Keratinocyte (primary cell): ENCODE measurements around the gene TMEM143. TPM values are rescaled to one million over a fixed set of nuclear protein-coding genes. Genes with fewer than 3 reads are reported as not detected.

Experiments used
- DNase-seq: peaks from one replicate; pipeline ENCODE4 v3.0.0-alpha.2; 2011; ENCODE audit warnings: low read depth, missing footprints, low spot score
- FAIRE-seq: peaks from 2 replicates; lab custom pipeline; 2011; peaks lifted over from hg19 to GRCh38; lab: Jason Lieb, UNC
- H2AFZ ChIP-seq: 2 replicates; pipeline ENCODE4 v1.6.0; 2012; ENCODE audit warnings: low read length, control low read depth, inconsistent platforms; ENCODE audit not compliant: control insufficient read depth
- H3K27ac ChIP-seq: 2 replicates; pipeline ENCODE4 v1.5.1; 2011; ENCODE audit warnings: low read length; ENCODE audit not compliant: control insufficient read depth, insufficient read depth
- H3K27me3 ChIP-seq: 3 replicates; pipeline ENCODE4 v1.6.0; 2011; ENCODE audit warnings: low read length; ENCODE audit not compliant: control insufficient read depth, insufficient read depth; ENCODE audit errors: extremely low read depth
- H3K36me3 ChIP-seq, 2 experiments: 2 replicates in 1 of 2; 3 replicates in 1 of 2; pipeline ENCODE4 v1.5.1; 2011; ENCODE audit warnings: low read length in 2 of 2, mild to moderate bottlenecking in 1 of 2; ENCODE audit not compliant: control insufficient read depth in 2 of 2, insufficient read depth in 2 of 2; ENCODE audit errors: extremely low read depth in 1 of 2
- H3K4me1 ChIP-seq: 3 replicates; pipeline ENCODE4 v1.5.1; 2011; ENCODE audit warnings: low read length; ENCODE audit not compliant: control insufficient read depth, insufficient read depth; ENCODE audit errors: extremely low read depth
- H3K4me2 ChIP-seq: 3 replicates; pipeline ENCODE4 v1.6.0; 2011; ENCODE audit warnings: low read depth, low read length; ENCODE audit not compliant: control insufficient read depth, insufficient read depth; ENCODE audit errors: extremely low read depth
- H3K4me3 ChIP-seq, 3 experiments: fragments of 200-600 bp in 1 of 3; sonication (generic) in 1 of 3; 2 replicates in 2 of 3; 3 replicates in 1 of 3; pipeline ENCODE4 v1.5.1; 2011 to 2016; ENCODE audit warnings: low read length in 3 of 3, mild to moderate bottlenecking in 3 of 3, control low read depth in 2 of 3, inconsistent platforms in 1 of 3, low read depth in 1 of 3, mixed read lengths in 1 of 3, mixed run types in 1 of 3, moderate library complexity in 1 of 3; ENCODE audit not compliant: control insufficient read depth in 2 of 3, insufficient read depth in 2 of 3; ENCODE audit errors: extremely low read depth in 1 of 3
- H3K79me2 ChIP-seq: 2 replicates; pipeline ENCODE4 v1.6.0; 2012; ENCODE audit warnings: low read length; ENCODE audit not compliant: control insufficient read depth, insufficient read depth
- H3K9ac ChIP-seq: 3 replicates; pipeline ENCODE4 v1.6.0; 2011; ENCODE audit warnings: low read length; ENCODE audit not compliant: control insufficient read depth, insufficient read depth; ENCODE audit errors: extremely low read depth
- H3K9me1 ChIP-seq: 3 replicates; pipeline ENCODE4 v1.6.0; 2011; ENCODE audit warnings: low read length; ENCODE audit not compliant: control insufficient read depth, insufficient read depth; ENCODE audit errors: extremely low read depth
- H3K9me3 ChIP-seq: 2 replicates; pipeline ENCODE4 v1.5.1; 2012; ENCODE audit warnings: low read depth, low read length; ENCODE audit not compliant: control insufficient read depth
- H4K20me1 ChIP-seq: 3 replicates; pipeline ENCODE4 v1.6.0; 2011; ENCODE audit warnings: low read length; ENCODE audit not compliant: control insufficient read depth, insufficient read depth; ENCODE audit errors: extremely low read depth
- EZH2 ChIP-seq: IDR thresholded peaks from one replicate; pipeline ENCODE4 v1.6.1; 2012; ENCODE audit warnings: inconsistent platforms, mild to moderate bottlenecking, low read length, moderate library complexity
- dilution Hi-C: fragments of 300-500 bp; cut with MboI; formaldehyde crosslinking; loops from one replicate; pipeline ENCODE4 v1.7.0; 2020; ENCODE audit warnings: low sequenced_read_pairs; ENCODE audit not compliant: extremely low pct_ligation_motif_present
- polyA plus RNA-seq, 5 experiments: library from polyadenylated mRNA; depleted of rRNA in 3 of 5; stranded (reverse) in 3 of 5; stranded (forward) in 1 of 5; unstranded in 1 of 5; fragments of >200 nt; gene quantifications; 1 replicate in 1 of 5; 2 replicates in 3 of 5; 3 replicates in 1 of 5; pipeline versions ENCODE4 v1.2.1 to v1.2.3, GENCODE V29; 2011 to 2012; ENCODE audit warnings: missing spikeins in 2 of 5, low read depth in 1 of 5, low replicate concordance in 1 of 5
- TF ChIP-seq, protein P1 (sequence below), 3 experiments: IDR thresholded peaks in 1 of 3; conservative IDR thresholded peaks in 1 of 3; optimal IDR thresholded peaks in 1 of 3; 2 replicates in 2 of 3; 3 replicates in 1 of 3; pipeline versions ENCODE3 to v1.5.1; 2011; ENCODE audit warnings: low read length in 3 of 3, mild to moderate bottlenecking in 3 of 3, moderate library complexity in 2 of 3, control low read depth in 1 of 3, inconsistent platforms in 1 of 3; ENCODE audit not compliant: insufficient read depth in 2 of 3; ENCODE audit errors: extremely low read depth in 1 of 3

TMEM143 gene
- polyA plus RNA-seq, 1 donor (not counting 4 experiments of a cell fraction or from before 2014, with no cell fraction given), result 2.9 TPM

DNA sequence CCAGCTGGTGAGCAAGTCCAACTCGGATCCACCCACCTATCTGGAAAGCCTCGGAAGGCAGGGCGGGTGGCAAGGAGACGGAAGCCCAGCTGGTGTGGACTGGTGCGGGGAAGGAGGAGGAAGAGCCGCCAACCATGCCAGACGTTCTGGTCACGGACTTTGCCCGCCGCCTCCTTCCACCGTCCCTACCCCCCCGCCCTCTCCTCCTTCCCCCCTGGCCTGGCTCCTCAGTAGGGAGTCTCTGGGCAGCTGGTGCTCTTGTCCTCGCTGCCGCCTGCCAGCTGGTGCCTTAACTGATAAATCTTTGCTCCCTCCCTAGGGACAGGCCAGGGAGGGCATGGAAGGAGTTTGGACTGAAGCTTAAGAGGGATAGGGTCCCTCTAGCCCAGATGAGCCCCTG lies 5.2 kb upstream of the TMEM143 start:
- Histone ChIP-seq H3K4me3 (no peak overlapping the region), H3K36me3 (no peaks in the 10 kb centered on the region), H3K27ac (no peak overlapping the region), H2AFZ (no peak overlapping the region), H3K27me3 (no peaks in the 10 kb centered on the region), H3K9ac (no peak overlapping the region), H3K4me2 (no peak overlapping the region), H3K9me1 (no peaks in the 10 kb centered on the region), H3K4me1 (no peaks in the 10 kb centered on the region), H4K20me1 (no peaks in the 10 kb centered on the region), H3K9me3 (no peaks in the 10 kb centered on the region), H3K79me2 (no peaks in the 10 kb centered on the region)
- no peak for DNase-seq
- dilution Hi-C loops, result no loop called here
- TF ChIP-seq EZH2, result no peak
- TF ChIP-seq, protein P1, sequence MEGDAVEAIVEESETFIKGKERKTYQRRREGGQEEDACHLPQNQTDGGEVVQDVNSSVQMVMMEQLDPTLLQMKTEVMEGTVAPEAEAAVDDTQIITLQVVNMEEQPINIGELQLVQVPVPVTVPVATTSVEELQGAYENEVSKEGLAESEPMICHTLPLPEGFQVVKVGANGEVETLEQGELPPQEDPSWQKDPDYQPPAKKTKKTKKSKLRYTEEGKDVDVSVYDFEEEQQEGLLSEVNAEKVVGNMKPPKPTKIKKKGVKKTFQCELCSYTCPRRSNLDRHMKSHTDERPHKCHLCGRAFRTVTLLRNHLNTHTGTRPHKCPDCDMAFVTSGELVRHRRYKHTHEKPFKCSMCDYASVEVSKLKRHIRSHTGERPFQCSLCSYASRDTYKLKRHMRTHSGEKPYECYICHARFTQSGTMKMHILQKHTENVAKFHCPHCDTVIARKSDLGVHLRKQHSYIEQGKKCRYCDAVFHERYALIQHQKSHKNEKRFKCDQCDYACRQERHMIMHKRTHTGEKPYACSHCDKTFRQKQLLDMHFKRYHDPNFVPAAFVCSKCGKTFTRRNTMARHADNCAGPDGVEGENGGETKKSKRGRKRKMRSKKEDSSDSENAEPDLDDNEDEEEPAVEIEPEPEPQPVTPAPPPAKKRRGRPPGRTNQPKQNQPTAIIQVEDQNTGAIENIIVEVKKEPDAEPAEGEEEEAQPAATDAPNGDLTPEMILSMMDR (optimal IDR thresholded peaks at IDR 0.05 in 1 of 3, IDR thresholded peaks at IDR 0.05 in 1 of 3, conservative IDR thresholded peaks at IDR 0.05 in 1 of 3; ENCODE audit: extremely low read depth in 1 of 3, insufficient read depth in 2 of 3, low read length in 3 of 3), result no peak
- no peak for FAIRE-seq

DNA sequence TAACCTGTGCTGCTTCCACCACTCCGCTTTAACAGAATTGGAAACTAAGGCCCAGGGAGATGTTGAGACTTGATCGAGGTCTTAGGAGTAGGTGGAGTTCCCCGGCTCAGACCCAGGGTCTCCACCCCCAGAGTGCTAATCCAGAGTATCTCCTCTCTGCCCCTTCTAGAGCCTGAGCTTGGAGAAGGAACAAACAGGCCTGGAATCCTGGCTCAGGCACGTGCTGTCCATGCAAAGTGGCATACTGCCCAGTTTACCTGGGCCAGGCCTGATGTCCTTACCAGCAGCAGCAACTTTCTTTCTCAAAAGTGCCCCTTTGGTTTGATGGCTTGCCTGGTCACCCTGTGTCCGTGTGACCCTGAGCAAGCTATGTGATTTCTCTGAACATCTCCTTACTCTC lies 4.1 kb upstream of the TMEM143 start:
- no peak for FAIRE-seq
- peaks cover 7% of the 10 kb centered on the region for H3K4me1 ChIP-seq
- no peak overlapping the region for H3K4me3 ChIP-seq
- no peaks in the 10 kb centered on the region for H3K27me3 ChIP-seq
- no peak overlapping the region for H3K9ac ChIP-seq
- TF ChIP-seq, protein P1 (optimal IDR thresholded peaks at IDR 0.05 in 1 of 3, IDR thresholded peaks at IDR 0.05 in 1 of 3, conservative IDR thresholded peaks at IDR 0.05 in 1 of 3; ENCODE audit: extremely low read depth in 1 of 3, insufficient read depth in 2 of 3, low read length in 3 of 3), result no peak
- TF ChIP-seq EZH2, result no peak
- H3K4me2 ChIP-seq, result no peak overlapping the region
- H2AFZ ChIP-seq, result no peak overlapping the region
- no peaks in the 10 kb centered on the region for H3K79me2 ChIP-seq
- no peaks in the 10 kb centered on the region for H3K9me1 ChIP-seq
- DNase-seq, result no peak
- no peaks in the 10 kb centered on the region for H4K20me1 ChIP-seq
- no peaks in the 10 kb centered on the region for H3K9me3 ChIP-seq
- H3K27ac ChIP-seq, result no peak overlapping the region
- no peaks in the 10 kb centered on the region for H3K36me3 ChIP-seq
- dilution Hi-C loops, result no loop called here
